GM23338 (cell line): ENCODE data around the gene ANAPC5.

Experiments used
- CREB1 ChIP-seq: fragments of 250-450 bp; sonication (Bioruptor Pico); IDR thresholded peaks from 2 replicates; pipeline ENCODE4 v1.5.0; 2020; ENCODE audit warnings: low read depth, mild to moderate bottlenecking, moderate library complexity
- EZH2 ChIP-seq: fragments of 200-600 bp; sonication (generic); IDR thresholded peaks from one replicate; pipeline ENCODE4 v1.8.0; 2017; ENCODE audit warnings: antibody characterized with exemption, mild to moderate bottlenecking, low read depth; ENCODE audit not compliant: unreplicated experiment
- EZH2phosphoT487 ChIP-seq: fragments of 200-600 bp; sonication (generic); IDR thresholded peaks from one replicate; pipeline ENCODE4 v1.8.1; 2018; ENCODE audit warnings: antibody characterized with exemption; ENCODE audit not compliant: unreplicated experiment
- JUNB ChIP-seq: IDR thresholded peaks from one replicate; pipeline ENCODE4 v1.6.1; 2016; ENCODE audit warnings: antibody characterized with exemption; ENCODE audit not compliant: unreplicated experiment
- NANOG ChIP-seq: IDR thresholded peaks from 2 replicates; pipeline ENCODE4 v1.6.1; 2016; ENCODE audit warnings: antibody characterized with exemption, borderline replicate concordance
- POLR2AphosphoS5 ChIP-seq: IDR thresholded peaks from 2 replicates; pipeline ENCODE4 v1.6.1; 2016; ENCODE audit warnings: antibody characterized with exemption, low read depth
- REST ChIP-seq: IDR thresholded peaks from one replicate; pipeline ENCODE4 v1.6.1; 2018; ENCODE audit warnings: antibody characterized with exemption; ENCODE audit not compliant: unreplicated experiment
- STAT1 ChIP-seq: IDR thresholded peaks from one replicate; pipeline ENCODE4 v1.6.1; 2016; ENCODE audit warnings: antibody characterized with exemption; ENCODE audit not compliant: unreplicated experiment
- ZNF114 ChIP-seq: fragments of 250-450 bp; sonication (Bioruptor Pico); IDR thresholded peaks from 2 replicates; pipeline ENCODE4 v1.5.0; 2020; ENCODE audit warnings: mild to moderate bottlenecking, moderate library complexity
- ZNF331 ChIP-seq: fragments of 250-450 bp; sonication (Bioruptor Pico); IDR thresholded peaks from 2 replicates; pipeline ENCODE4 v1.5.0; 2020; ENCODE audit warnings: low read depth, mild to moderate bottlenecking, moderate library complexity
- ZNF462 ChIP-seq: fragments of 250-450 bp; sonication (Bioruptor Pico); IDR thresholded peaks from 2 replicates; pipeline ENCODE4 v1.5.0; 2020; ENCODE audit warnings: mild to moderate bottlenecking, moderate library complexity
- TF ChIP-seq, protein P1 (sequence below), 2 experiments: fragments of 200-600 bp in 1 of 2; sonication (generic) in 1 of 2; conservative IDR thresholded peaks; 2 replicates each; pipeline versions ENCODE4 v1.5.1 to v1.6.1; 2016 to 2017; ENCODE audit warnings: antibody characterized with exemption in 2 of 2, low read depth in 2 of 2, mild to moderate bottlenecking in 2 of 2, moderate library complexity in 1 of 2
- TF ChIP-seq, protein P2 (sequence below): IDR thresholded peaks from 2 replicates; pipeline ENCODE4 v1.6.1; 2016; ENCODE audit warnings: antibody characterized with exemption

- no peak for TF ChIP-seq JUNB
- TF ChIP-seq, protein P1, sequence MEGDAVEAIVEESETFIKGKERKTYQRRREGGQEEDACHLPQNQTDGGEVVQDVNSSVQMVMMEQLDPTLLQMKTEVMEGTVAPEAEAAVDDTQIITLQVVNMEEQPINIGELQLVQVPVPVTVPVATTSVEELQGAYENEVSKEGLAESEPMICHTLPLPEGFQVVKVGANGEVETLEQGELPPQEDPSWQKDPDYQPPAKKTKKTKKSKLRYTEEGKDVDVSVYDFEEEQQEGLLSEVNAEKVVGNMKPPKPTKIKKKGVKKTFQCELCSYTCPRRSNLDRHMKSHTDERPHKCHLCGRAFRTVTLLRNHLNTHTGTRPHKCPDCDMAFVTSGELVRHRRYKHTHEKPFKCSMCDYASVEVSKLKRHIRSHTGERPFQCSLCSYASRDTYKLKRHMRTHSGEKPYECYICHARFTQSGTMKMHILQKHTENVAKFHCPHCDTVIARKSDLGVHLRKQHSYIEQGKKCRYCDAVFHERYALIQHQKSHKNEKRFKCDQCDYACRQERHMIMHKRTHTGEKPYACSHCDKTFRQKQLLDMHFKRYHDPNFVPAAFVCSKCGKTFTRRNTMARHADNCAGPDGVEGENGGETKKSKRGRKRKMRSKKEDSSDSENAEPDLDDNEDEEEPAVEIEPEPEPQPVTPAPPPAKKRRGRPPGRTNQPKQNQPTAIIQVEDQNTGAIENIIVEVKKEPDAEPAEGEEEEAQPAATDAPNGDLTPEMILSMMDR (conservative IDR thresholded peaks at IDR 0.05; ENCODE audit: low read depth in 2 of 2) = no peak
- no peak for TF ChIP-seq EZH2
- TF ChIP-seq POLR2AphosphoS5 = no peak
- no peak for TF ChIP-seq EZH2phosphoT487
- 0 out of 2 replicates have a peak, but pooled peaks have one; percentile 5 for TF ChIP-seq NANOG
- no peak for TF ChIP-seq CREB1 (CRISPR knock-in tag)
- no peak for TF ChIP-seq REST
- TF ChIP-seq ZNF462 (CRISPR knock-in tag) = no peak
- no peak for TF ChIP-seq ZNF114
- TF ChIP-seq, protein P2, sequence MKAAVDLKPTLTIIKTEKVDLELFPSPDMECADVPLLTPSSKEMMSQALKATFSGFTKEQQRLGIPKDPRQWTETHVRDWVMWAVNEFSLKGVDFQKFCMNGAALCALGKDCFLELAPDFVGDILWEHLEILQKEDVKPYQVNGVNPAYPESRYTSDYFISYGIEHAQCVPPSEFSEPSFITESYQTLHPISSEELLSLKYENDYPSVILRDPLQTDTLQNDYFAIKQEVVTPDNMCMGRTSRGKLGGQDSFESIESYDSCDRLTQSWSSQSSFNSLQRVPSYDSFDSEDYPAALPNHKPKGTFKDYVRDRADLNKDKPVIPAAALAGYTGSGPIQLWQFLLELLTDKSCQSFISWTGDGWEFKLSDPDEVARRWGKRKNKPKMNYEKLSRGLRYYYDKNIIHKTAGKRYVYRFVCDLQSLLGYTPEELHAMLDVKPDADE = no peak
- TF ChIP-seq ZNF331 (CRISPR knock-in tag) = no peak
- TF ChIP-seq STAT1 = no peak
Measured at GRCh38 chr12:121295116-121295745, 57.0 kb downstream of the ANAPC5 start.
